ENCODE data around the gene SRPK1. TPM values are rescaled to one million over a fixed set of nuclear protein-coding genes. Genes with fewer than 3 reads are reported as not detected.

SRPK1 gene
- total RNA-seq, 4 donors from 2014 or later = 107 to 155 (median 110) TPM

- DNase-seq = no peak
- Histone ChIP-seq H3K9me3 (no peaks in the 10 kb centered on the region), H3K4me1 (no peaks in the 10 kb centered on the region), H3K4me3 (no peak overlapping the region), H3K36me3 (peaks cover 0 to 26% (median 3%) of the 10 kb centered on the region in 4 donors), H3K27ac (no peak overlapping the region), H3K27me3 (no peaks in the 10 kb centered on the region)
- TF ChIP-seq CTCF (IDR thresholded peaks at IDR 0.05) (no peak), POLR2AphosphoS5 (IDR thresholded peaks at IDR 0.05) (no peak), POLR2A (IDR thresholded peaks at IDR 0.05) (no peak), EP300 (IDR thresholded peaks at IDR 0.05; ENCODE audit: low read depth) (no peak)
- WGBS, 2 donors (ENCODE audit: low coverage in 1 of 2) = 96% methylated on average over 1 of the region's 1 CpG; no CpG with 5 or more reads in 1 of the 2 donors
- intact Hi-C loops (cut with DNase I; ENCODE audit: low total_unique reads) = no loop called here
- in situ Hi-C loops (cut with MboI; ENCODE audit: low pct_ligation_motif_present in 1 of 4, low pct_unique_long_range_greater_than_20kb in 1 of 4, low sequenced_read_pairs in 3 of 4) = no loop called here
Observed at GRCh38 chr6:35839019-35839418, 81.9 kb downstream of the SRPK1 start.

- Histone ChIP-seq H3K36me3 (peaks cover 0 to 15% (median 3%) of the 10 kb centered on the region in 4 donors), H3K27me3 (no peaks in the 10 kb centered on the region), H3K4me3 (no peak overlapping the region), H3K4me1 (peaks cover 0 to 6% (median 0%) of the 10 kb centered on the region in 4 donors), H3K9me3 (no peaks in the 10 kb centered on the region), H3K27ac (no peak overlapping the region)
- no peak for DNase-seq
- WGBS, 2 donors (ENCODE audit: low coverage in 1 of 2) = 79 to 84% methylated on average over 5 to 7 of the region's 7 CpGs
- in situ Hi-C loops (cut with MboI; ENCODE audit: low pct_ligation_motif_present in 1 of 4, low pct_unique_long_range_greater_than_20kb in 1 of 4, low sequenced_read_pairs in 3 of 4) = no loop called here
- no peak for TF ChIP-seq POLR2A (IDR thresholded peaks at IDR 0.05)
- intact Hi-C loops (cut with DNase I; ENCODE audit: low total_unique reads) = no loop called here
Observed at GRCh38 chr6:35833536-35833935, 87.4 kb downstream of the SRPK1 start.

GRCh38 chr6:35831257-35832007, 89.5 kb downstream of the SRPK1 start:
- H3K36me3 ChIP-seq = peaks cover 0 to 7% (median 0%) of the 10 kb centered on the region in 4 donors
- H3K4me1 ChIP-seq = peaks cover 0 to 6% (median 0%) of the 10 kb centered on the region in 4 donors
- no peaks in the 10 kb centered on the region for H3K27me3 ChIP-seq
- H3K4me3 ChIP-seq = no peak overlapping the region
- TF ChIP-seq POLR2AphosphoS5 (IDR thresholded peaks at IDR 0.05) = no peak
- no peak for TF ChIP-seq EP300 (IDR thresholded peaks at IDR 0.05; ENCODE audit: low read depth)
- TF ChIP-seq CTCF (IDR thresholded peaks at IDR 0.05) = no peak
- no peak for TF ChIP-seq POLR2A (IDR thresholded peaks at IDR 0.05)
- intact Hi-C loops (cut with DNase I; ENCODE audit: low total_unique reads) (no loop called here), in situ Hi-C loops (cut with MboI; ENCODE audit: low pct_ligation_motif_present in 1 of 4, low pct_unique_long_range_greater_than_20kb in 1 of 4, low sequenced_read_pairs in 3 of 4) (no loop called here)
- 85 to 93% methylated on average over 3 to 5 of the region's 5 CpGs for WGBS, 2 donors (ENCODE audit: low coverage in 1 of 2)
- no peaks in the 10 kb centered on the region for H3K9me3 ChIP-seq
- no peak for DNase-seq
- no peak overlapping the region for H3K27ac ChIP-seq

- TF ChIP-seq EP300 (IDR thresholded peaks at IDR 0.05; ENCODE audit: low read depth) = no peak
- no peak for TF ChIP-seq POLR2A (IDR thresholded peaks at IDR 0.05)
- TF ChIP-seq POLR2AphosphoS5 (IDR thresholded peaks at IDR 0.05) = no peak
- no peak for TF ChIP-seq CTCF (IDR thresholded peaks at IDR 0.05)
- Histone ChIP-seq H3K9me3 (no peaks in the 10 kb centered on the region), H3K27ac (no peak overlapping the region), H3K27me3 (no peaks in the 10 kb centered on the region), H3K36me3 (peaks cover 0 to 6% (median 0%) of the 10 kb centered on the region in 4 donors), H3K4me1 (peaks cover 0 to 6% (median 0%) of the 10 kb centered on the region in 4 donors), H3K4me3 (no peak overlapping the region)
- no peak for DNase-seq
- intact Hi-C loops (cut with DNase I; ENCODE audit: low total_unique reads) (no loop called here), in situ Hi-C loops (cut with MboI; ENCODE audit: low pct_ligation_motif_present in 1 of 4, low pct_unique_long_range_greater_than_20kb in 1 of 4, low sequenced_read_pairs in 3 of 4) (no loop called here)
- 89 to 100% methylated on average over 4 to 5 of the region's 5 CpGs for WGBS, 2 donors (ENCODE audit: low coverage in 1 of 2)
Observed at GRCh38 chr6:35829306-35829705, 91.6 kb downstream of the SRPK1 start.
